Measurements from ENCODE around the gene NT5C.
A peak's percentile ranks its signal among the peaks of the same experiment; 100 is the strongest.

The NT5C gene

GRCh38 chr17:75154195-75155106, 22.9 kb upstream of the NT5C start, which contains the start of gene JPT1:
Gene JPT1, minus strand, starts transcription at chr17:75154512. Its CDS starts 115 bp downstream, at chr17:75154397.
- TF ChIP-seq CTCF (IDR thresholded peaks at IDR 0.05; ENCODE audit: low read depth, low read length), result no peak
- peak within 1 kb of the TSS; percentile 88 to 94 for H3K4me3 ChIP-seq (replicated peaks in 1 of 2; ENCODE audit: low read depth in 2 of 2, low read length in 2 of 2)

GRCh38 chr17:75153780-75154194, 22.2 kb upstream of the NT5C start:
- no peak for DNase-seq (ENCODE audit: low read depth in 2 of 2)
- peak overlapping the region; percentile 88 to 94 for H3K4me3 ChIP-seq (replicated peaks in 1 of 2; ENCODE audit: low read depth in 2 of 2, low read length in 2 of 2)
- TF ChIP-seq CTCF (IDR thresholded peaks at IDR 0.05; ENCODE audit: low read depth, low read length), result no peak

More at GRCh38 chr17:75154195-75155106, 22.9 kb upstream of the NT5C start, which contains the start of gene JPT1:
- DNase-seq (ENCODE audit: low read depth in 2 of 2), result peak; percentile 99

- TF ChIP-seq CTCF (IDR thresholded peaks at IDR 0.05; ENCODE audit: low read depth, low read length), result no peak
- peak; percentile 25 to 39 for DNase-seq (ENCODE audit: low read depth in 2 of 2)
- H3K4me3 ChIP-seq (replicated peaks in 1 of 2; ENCODE audit: low read depth in 2 of 2, low read length in 2 of 2), result peak overlapping the region; percentile 88 to 94
Observed at GRCh38 chr17:75152922-75153779, 21.6 kb upstream of the NT5C start.

GRCh38 chr17:75152523-75152921, 21.0 kb upstream of the NT5C start:
- DNase-seq (ENCODE audit: low read depth in 2 of 2), result no peak
- peak overlapping the region in 1 of 2 donors; percentile 88 for H3K4me3 ChIP-seq (replicated peaks in 1 of 2; ENCODE audit: low read depth in 2 of 2, low read length in 2 of 2)
- no peak for TF ChIP-seq CTCF (IDR thresholded peaks at IDR 0.05; ENCODE audit: low read depth, low read length)

GRCh38 chr17:75151930-75152329, 20.4 kb upstream of the NT5C start:
- no peak for TF ChIP-seq CTCF (IDR thresholded peaks at IDR 0.05; ENCODE audit: low read depth, low read length)
- H3K4me3 ChIP-seq (replicated peaks in 1 of 2; ENCODE audit: low read depth in 2 of 2, low read length in 2 of 2), result no peak overlapping the region
- DNase-seq (ENCODE audit: low read depth in 2 of 2), result no peak

GRCh38 chr17:75147878-75148546, 16.5 kb upstream of the NT5C start:
- TF ChIP-seq CTCF (IDR thresholded peaks at IDR 0.05; ENCODE audit: low read depth, low read length), result no peak
- H3K4me3 ChIP-seq (replicated peaks in 1 of 2; ENCODE audit: low read depth in 2 of 2, low read length in 2 of 2), result no peak overlapping the region
- no peak for DNase-seq (ENCODE audit: low read depth in 2 of 2)

Measured in cardiac fibroblast (primary cell).